Esophagus squamous epithelium (tissue), 4 donors: ENCODE measurements around the gene PLD5.

Source experiments
- CTCF ChIP-seq, 6 experiments: fragments of 450-650 bp in 4 of 6; fragments of 200-600 bp in 2 of 6; sonication (generic) in 2 of 6; IDR thresholded peaks; one replicate each; pipeline ENCODE4 v1.5.1; 2016 to 2019; ENCODE audit warnings: antibody characterized with exemption in 6 of 6, mild to moderate bottlenecking in 4 of 6, moderate library complexity in 4 of 6
- POLR2A ChIP-seq, 4 donors: fragments of 450-650 bp; IDR thresholded peaks; one replicate each; pipeline ENCODE4 v1.6.1; 2017; ENCODE audit warnings: antibody characterized with exemption in 4 of 4, mild to moderate bottlenecking in 4 of 4, moderate library complexity in 3 of 4

DNA sequence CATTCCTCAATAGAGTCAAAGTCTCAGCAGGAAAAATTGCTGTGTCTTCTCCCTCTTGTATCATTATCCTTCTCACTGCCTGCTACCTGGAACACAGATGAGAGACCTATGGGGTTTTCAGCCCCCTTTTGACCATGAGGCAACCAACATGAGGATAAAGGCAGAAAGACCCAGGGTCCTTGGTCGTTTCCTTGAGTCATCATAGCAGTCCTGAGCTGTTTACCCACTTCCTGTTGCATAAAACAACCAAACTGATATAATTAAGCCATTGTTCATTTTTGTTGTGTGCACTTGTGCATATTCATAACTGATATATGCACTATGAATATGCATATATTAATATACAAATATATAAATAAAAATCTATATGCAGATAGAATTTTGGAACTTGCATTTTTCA lies 337.3 kb downstream of the PLD5 start:
- TF ChIP-seq CTCF (IDR thresholded peaks at IDR 0.05) (no peak), POLR2A (IDR thresholded peaks at IDR 0.05) (no peak)
